Occipital lobe (tissue), 2 donors: ENCODE measurements around the gene CLDN9. TPM values are rescaled to one million over a fixed set of nuclear protein-coding genes. Genes with fewer than 3 reads are reported as not detected.
"Not testable (repeated sequence)": the region's sequence is repeated elsewhere in the genome, so short reads cannot be mapped to it uniquely, and the experiment has no call there.

Experiments
- DNase-seq: peaks from one replicate; lab custom pipeline; 2025; lab: John Stamatoyannopoulos, UW
- total RNA-seq: library from RNA; depleted of rRNA; stranded (reverse); fragments of >200 nt; gene quantifications from one replicate; pipeline ENCODE4 v1.2.3, GENCODE V29; 2014

The CLDN9 gene
- total RNA-seq, 1 donor from 2014 or later: not detected

DNA sequence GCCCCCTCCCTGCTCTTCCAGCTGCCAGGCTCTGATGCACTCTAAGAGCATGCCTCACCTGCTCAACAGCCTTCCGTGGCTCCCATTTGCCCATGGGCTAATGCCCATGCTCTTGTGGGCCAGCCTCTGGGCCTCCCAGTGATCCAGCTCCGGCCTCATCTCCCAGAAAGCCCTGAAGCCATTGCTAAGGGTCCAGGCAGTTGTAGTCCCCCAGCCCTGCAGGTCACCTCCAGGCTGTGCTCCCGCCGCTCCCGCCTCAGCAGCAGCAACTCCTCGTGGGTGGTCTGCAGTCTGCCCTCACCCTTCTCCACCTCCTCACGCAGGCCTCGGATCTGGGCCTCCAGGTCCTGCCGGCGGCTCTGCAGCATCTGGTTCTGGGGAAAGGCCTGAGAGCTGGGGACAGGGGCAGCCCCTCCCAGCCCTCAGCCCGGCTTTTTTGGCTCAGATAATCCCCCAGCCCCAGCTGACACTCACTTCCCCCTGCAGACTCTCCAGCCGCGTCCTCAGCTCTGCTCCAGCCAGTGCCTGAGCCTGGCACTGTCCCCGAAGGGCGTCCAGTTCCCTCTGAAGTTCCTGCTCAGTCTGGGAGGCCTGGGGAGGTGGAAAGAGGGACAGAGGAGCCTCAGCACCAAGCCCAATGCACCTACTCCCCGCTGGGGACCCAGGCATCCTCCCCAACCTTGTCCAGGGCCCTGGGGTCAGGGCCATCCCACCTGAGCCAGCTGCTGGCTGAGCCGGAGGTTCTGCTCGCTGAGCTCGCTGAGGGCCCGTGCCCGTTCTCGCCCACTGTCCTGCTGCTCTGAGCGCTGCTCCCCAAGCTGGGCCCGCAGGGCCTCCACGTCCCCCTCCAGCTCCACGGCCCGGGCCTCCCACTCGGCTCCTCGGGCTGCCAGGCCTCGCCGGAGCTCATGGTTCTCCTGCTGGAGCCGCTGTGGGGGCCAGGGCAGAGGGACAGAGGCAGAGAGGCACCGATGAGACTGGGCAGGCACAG lies 17.8 kb downstream of the CLDN9 start:
- no peak for DNase-seq

DNA sequence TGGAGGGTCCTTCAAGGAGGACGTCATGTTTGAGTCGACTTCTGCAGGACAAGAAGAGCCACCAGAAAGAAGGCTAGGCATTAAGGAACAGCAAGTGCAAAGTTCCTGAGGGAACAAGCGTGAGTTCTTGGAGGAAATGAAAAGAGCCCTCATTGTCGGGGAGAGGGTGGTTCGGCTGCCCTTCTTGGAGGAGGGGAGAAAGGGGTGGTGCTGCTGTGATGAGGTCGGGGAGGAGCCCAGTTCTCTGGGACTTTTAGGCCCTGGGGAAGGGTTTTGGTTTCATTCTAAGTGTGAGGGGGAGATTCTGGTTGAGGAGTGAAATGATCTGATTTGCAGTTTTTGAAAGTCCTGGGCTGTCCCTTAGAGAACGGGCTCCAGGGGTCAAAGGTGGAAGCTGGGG lies 19.9 kb downstream of the CLDN9 start:
- DNase-seq: no peak

- DNase-seq: no peak
Observed at GRCh38 chr16:3035289-3035971, 22.7 kb downstream of the CLDN9 start.

DNA sequence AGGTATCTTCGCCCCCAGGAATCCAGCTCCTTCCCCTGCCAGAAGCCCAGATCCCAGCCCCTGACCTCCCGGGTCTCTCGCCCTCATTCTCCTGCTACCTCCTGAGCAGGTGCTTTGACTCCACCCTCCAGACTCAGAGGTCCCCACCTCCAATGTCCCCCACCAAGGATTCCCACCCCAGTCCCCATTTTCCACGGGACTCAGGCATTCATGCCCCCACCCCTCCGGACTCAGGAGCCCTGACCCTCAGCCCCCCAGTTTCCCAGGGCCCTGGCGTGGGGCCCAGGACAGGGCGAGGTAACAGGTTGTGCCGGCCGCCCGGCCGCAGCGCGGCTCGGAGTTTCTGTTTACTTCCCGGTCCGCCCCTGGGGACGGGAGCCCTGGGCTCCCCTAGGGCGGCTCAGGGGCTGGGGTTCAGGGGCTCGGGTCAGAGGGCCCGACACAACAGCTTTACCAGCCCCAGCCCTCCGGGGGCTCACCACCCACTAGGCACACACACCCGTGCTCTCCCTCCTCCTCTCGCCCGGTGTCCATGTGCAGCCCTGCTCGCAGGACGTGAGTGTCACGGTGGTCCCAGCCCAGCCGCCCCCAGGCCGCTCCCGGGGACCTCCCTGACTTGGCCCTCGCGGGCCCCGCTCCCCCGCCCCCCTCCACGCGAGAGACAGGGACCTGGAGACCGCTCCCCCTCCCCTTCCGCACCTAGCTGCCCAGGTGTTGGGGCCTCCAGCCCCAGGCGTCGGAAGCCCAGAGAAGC lies 23.4 kb downstream of the CLDN9 start:
- no peak for DNase-seq

DNA sequence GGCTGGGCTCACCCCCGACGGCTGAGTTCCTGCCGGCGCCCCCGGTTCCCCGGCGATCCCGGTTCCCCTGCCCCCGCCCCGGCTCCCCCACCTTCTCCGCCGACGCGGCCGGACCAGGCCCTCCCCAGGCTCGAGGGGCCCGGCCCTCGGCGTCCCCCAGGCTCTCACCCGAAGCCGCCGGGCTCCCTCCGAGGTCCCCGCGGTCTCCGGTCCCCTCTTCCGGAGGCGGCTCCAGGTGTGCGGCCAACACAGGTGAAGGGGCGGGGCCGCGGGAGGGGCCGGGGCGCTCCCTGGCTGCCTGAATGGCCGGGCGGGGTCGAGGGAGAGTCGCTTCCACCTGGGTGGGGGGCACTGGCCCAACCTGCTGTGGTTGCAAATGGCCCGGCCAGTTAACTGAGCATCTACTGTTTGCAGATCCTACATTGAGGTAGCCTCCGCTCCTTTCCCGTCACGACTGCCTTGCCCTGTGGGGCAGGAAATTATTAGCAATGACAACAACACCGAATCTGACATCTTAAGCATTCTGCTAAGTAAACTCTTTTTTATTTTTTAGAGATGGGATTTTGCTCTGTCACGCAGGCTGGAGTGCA lies 24.1 kb downstream of the CLDN9 start, which contains the start of gene BICDL2:
Gene BICDL2 (minus strand): TSS at position 219 of the 590 bp plus-strand sequence. CDS start 1,448 bp downstream, outside the sequence.
- no peak for DNase-seq

DNA sequence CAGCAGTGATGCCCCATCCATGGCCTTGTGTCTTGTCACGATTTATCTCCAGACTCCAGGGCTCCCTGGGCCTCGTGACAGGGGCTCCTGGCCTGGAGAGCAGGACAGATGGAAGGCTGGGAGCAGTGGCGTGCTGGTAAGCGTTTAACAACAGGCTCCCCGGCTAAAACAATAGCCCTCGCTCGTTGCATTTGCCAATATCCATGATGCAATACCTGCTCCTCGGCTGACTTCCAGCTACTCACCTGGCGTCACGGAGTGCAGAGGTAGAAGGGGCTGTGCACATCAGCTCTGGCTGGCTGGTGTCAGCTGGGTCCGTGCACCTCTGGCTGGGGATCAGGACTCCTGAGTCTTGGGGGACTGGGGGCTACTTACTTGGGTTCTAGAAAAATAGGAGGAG lies 25.5 kb downstream of the CLDN9 start:
- DNase-seq: no peak

- DNase-seq: no peak
Observed at GRCh38 chr16:3038896-3039295, 26.2 kb downstream of the CLDN9 start.

DNA sequence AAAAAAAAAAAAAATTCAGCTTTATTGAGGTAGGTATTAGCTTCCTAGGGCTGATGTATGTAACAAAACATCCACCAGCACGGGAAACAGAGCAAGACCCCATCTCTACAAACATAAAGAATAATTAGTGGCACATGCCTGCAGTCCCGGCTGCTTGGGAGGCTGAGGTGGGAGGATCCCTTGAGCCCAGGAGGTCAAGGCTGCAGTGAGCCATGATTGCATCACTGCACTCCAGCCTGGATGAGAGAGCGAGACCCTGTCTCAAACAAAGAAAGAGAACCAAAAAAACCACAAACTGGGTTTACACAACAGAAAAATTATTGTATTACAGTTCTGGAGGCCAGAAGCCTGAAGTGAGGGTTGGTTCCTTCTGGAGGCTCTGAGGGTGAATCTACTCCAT lies 29.7 kb downstream of the CLDN9 start:
- no peak for DNase-seq

DNA sequence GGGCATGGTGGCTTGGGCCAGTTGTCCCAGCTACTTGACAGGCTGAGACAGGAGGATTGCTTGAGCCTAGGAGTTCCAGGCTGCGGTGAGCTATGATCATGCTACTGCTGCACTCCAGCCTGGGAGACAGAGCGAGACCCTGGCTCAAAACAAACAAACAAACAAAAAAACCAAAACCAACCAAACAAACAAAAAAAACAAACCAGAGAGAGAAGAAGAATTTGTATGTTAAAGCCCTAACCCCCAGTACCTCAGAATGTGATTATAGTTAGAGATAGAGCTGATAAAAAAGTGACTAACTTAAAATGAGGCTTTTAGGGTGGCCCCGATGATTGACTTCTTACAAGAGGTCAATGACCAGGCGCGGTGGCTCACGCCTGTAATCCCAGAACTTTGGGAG lies 32.0 kb downstream of the CLDN9 start:
- no peak for DNase-seq

DNA sequence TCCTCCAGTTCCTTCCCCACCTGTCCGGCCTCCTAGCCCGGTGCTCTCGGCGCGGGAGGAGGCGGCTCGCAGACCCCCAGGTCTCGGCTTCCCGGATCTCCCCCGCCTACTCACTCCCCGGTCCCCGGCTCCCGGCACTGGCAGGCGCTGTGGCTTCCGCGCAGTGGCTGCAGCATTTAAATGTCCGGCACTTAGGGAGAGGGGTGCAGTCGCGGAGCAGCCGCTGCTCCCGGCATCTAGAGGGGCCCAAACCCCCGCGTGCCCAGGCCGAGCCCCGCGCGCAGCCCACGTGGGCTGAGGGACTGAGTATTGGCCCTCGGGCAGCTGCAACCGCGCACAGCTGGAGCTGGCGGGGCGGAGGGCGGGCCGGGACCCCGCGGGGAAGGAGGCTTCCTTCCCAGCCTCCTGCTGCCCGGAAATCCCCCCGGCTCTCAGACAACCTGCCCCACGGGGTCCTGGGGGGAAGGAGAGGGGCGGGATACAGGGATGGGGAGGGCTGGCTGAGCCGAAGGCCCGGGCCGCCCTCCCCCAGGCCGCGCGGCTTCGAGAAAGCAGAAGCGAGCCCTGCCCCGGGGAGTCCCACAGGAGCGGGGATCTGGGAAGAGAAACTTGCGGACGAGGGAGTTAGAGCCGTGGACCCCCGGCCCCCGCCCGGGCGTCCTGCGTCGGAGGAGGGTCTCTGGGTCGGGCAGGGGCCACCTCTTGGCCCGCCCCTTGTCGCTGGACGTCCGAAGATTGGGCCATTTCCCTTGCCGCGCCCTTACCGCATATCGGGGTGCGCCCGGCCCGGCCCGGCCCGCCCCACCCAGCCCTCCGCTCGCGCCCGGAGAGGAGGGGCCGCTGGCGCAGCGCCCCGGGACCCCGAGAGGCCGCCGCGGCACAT lies 33.3 kb downstream of the CLDN9 start, which contains the start of gene MMP25:
Gene MMP25 (plus strand): TSS at position 804 of the 883 bp plus-strand sequence. CDS start 357 bp downstream, outside the sequence.
- DNase-seq: no peak

GRCh38 chr16:3046641-3047386 lies 34.1 kb downstream of the CLDN9 start:
- DNase-seq: no peak

DNA sequence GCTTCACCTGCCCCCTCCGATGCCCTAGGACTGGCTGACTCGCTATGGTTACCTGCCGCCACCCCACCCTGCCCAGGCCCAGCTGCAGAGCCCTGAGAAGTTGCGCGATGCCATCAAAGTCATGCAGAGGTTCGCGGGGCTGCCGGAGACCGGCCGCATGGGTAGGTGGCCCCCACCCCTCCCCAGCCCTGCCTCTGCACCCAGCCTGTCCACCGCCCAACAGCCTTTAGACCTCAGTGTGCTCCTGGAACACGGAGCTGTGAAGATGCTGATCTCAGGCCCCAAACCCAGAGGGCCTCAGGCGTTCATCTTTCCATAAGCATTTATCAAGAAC lies 34.6 kb downstream of the CLDN9 start:
- DNase-seq: no peak

GRCh38 chr16:3049921-3050481 lies 37.3 kb downstream of the CLDN9 start:
- DNase-seq: no peak

DNA sequence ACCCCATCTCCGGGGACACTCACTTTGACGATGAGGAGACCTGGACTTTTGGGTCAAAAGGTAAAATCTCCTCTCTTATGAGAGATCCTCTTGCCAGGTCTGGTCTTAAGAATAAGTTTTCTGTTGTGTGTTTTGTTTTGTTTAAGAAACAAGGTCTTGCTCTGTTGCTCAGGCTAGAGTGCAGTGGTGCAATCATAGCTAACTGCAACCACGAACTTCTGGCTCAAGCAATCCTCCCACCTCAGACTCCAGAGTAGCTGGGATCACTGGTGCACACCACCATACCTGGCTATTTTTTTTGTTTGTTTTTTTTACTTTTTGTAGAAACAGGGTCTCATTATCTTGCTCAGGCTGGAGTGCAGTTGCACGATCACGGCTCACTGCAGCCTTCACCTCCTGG lies 37.8 kb downstream of the CLDN9 start:
- no peak for DNase-seq

GRCh38 chr16:3051009-3051408 lies 38.3 kb downstream of the CLDN9 start:
- DNase-seq: no peak

GRCh38 chr16:3051494-3051893 lies 38.8 kb downstream of the CLDN9 start:
- no peak for DNase-seq

- not testable (repeated sequence) for DNase-seq
Observed at GRCh38 chr16:3052571-3053329, 40.0 kb downstream of the CLDN9 start.

DNA sequence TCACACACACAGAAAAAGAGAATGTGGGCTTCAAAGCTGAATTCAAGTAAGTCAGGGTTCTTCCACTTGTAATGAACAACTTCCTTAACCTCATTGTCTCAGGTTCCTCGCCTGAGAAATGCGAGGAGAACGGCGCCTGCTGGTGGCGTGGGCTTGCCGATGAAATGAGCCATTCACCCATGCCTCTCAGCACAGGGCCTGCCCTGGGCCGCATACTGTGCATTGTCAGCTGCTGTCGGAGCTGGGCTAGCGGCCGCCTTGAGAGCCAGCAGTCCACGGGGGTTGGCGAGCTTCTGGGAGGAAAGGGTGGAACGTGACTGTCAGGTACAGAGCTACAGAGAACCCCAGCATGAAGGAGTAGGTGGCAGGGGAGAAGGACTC lies 40.6 kb downstream of the CLDN9 start:
- DNase-seq: not testable (repeated sequence)
